Loucy (cell line): ENCODE results near the gene SLC6A9.

Experiments
- CTCF ChIP-seq: fragments of 200-600 bp; sonication (generic); conservative IDR thresholded peaks from 2 replicates; pipeline ENCODE4 v1.5.1; 2014; ENCODE audit warnings: mild to moderate bottlenecking, antibody characterized with exemption, low read length
- EZH2phosphoT487 ChIP-seq: fragments of 200-600 bp; IDR thresholded peaks from 2 replicates; pipeline ENCODE4 v1.6.1; 2018; ENCODE audit warnings: antibody characterized with exemption, mild to moderate bottlenecking, moderate library complexity, borderline replicate concordance

- TF ChIP-seq CTCF (no peak), EZH2phosphoT487 (no peak)
Measured at GRCh38 chr1:44076066-44076465, 44.8 kb upstream of the SLC6A9 start.
